B cell (primary cell): Measurements from ENCODE around the gene TOR2A. TPM values are rescaled to one million over a fixed set of nuclear protein-coding genes. Genes with fewer than 3 reads are reported as not detected.

Experiments
- ATAC-seq: fragments of 200-7000 bp; cut with Tn5 transposase; one replicate; pipeline ENCODE4 v1.10.0; 2021; ENCODE audit warnings: low read depth, mild to moderate bottlenecking, moderate number of reproducible peaks, moderate library complexity
- CTCF ChIA-PET: fragments of 350-600 bp; sonication (Branson Sonifier 250); formaldehyde crosslinking; loops from one replicate; lab custom pipeline; 2021; ENCODE audit warnings: antibody characterized with exemption, inconsistent platforms; lab: Charles Lee
- POLR2A ChIA-PET: fragments of 350-600 bp; sonication (Branson Sonifier 250); formaldehyde crosslinking; loops from one replicate; lab custom pipeline; 2021; ENCODE audit warnings: antibody characterized with exemption; lab: Charles Lee
- DNase-seq: peaks from one replicate; pipeline ENCODE4 v3.0.0; 2013
- H2AFZ ChIP-seq: 2 replicates; pipeline ENCODE4 v1.6.1; 2012; ENCODE audit warnings: mild to moderate bottlenecking, low read depth, low read length; ENCODE audit not compliant: insufficient read depth, poor library complexity, severe bottlenecking
- H3K27ac ChIP-seq, 2 donors: 1 replicate in 1 of 2; 2 replicates in 1 of 2; pipeline ENCODE4 v1.5.1; 2012 to 2013; ENCODE audit warnings: low read length in 2 of 2, mild to moderate bottlenecking in 2 of 2, moderate library complexity in 1 of 2
- H3K27me3 ChIP-seq, 4 experiments: fragments of 200-600 bp in 1 of 4; sonication (generic) in 1 of 4; replicated peaks in 1 of 4; 1 replicate in 2 of 4; 2 replicates in 2 of 4; pipeline versions ENCODE4 v1.6.1 to v1.7.0; 2013 to 2016; ENCODE audit warnings: low read length in 3 of 4, mild to moderate bottlenecking in 2 of 4, mixed read lengths in 1 of 4, moderate library complexity in 1 of 4; ENCODE audit not compliant: insufficient read depth in 4 of 4, control insufficient read depth in 3 of 4; ENCODE audit errors: control extremely low read depth in 1 of 4
- H3K36me3 ChIP-seq, 2 experiments: replicated peaks in 1 of 2; 1 replicate in 1 of 2; 2 replicates in 1 of 2; pipeline versions ENCODE4 v1.6.1 to v1.7.1; 2013; ENCODE audit warnings: low read length in 1 of 2; ENCODE audit not compliant: insufficient read depth in 2 of 2, control insufficient read depth in 1 of 2; ENCODE audit errors: control extremely low read depth in 1 of 2, extremely low read depth in 1 of 2
- H3K4me1 ChIP-seq, 2 donors: fragments of 200-600 bp in 1 of 2; sonication (generic) in 1 of 2; 1 replicate in 1 of 2; 2 replicates in 1 of 2; pipeline versions ENCODE4 v1.5.1 to v1.6.1; 2013 to 2017; ENCODE audit warnings: low read length in 2 of 2; ENCODE audit not compliant: control insufficient read depth in 2 of 2, insufficient read depth in 2 of 2
- H3K4me2 ChIP-seq: replicated peaks from 2 replicates; pipeline ENCODE3; 2012; ENCODE audit warnings: mild to moderate bottlenecking, low read depth, low read length; ENCODE audit not compliant: poor library complexity, severe bottlenecking
- H3K4me3 ChIP-seq, 5 experiments: fragments of 200-600 bp in 1 of 5; sonication (generic) in 1 of 5; 1 replicate in 3 of 5; 2 replicates in 2 of 5; pipeline versions ENCODE4 v1.5.1 to v1.7.0; 2011 to 2016; ENCODE audit warnings: low read length in 4 of 5, mild to moderate bottlenecking in 4 of 5, low read depth in 2 of 5, control low read depth in 1 of 5, moderate library complexity in 1 of 5; ENCODE audit not compliant: insufficient read depth in 1 of 5; ENCODE audit errors: control extremely low read depth in 1 of 5, extremely low read depth in 1 of 5
- H3K79me2 ChIP-seq: fragments of 200-600 bp; sonication (generic); one replicate; pipeline ENCODE4 v1.6.0; 2016; ENCODE audit warnings: low read length; ENCODE audit not compliant: control insufficient read depth, insufficient read depth
- H3K9ac ChIP-seq: fragments of 200-600 bp; sonication (generic); 2 replicates; pipeline ENCODE4 v1.6.1; 2017; ENCODE audit warnings: mild to moderate bottlenecking, low read length, moderate library complexity
- H3K9me3 ChIP-seq, 3 donors: one replicate each; pipeline versions ENCODE4 v1.6.1 to v1.7.1; 2013; ENCODE audit warnings: low read length in 2 of 3; ENCODE audit not compliant: control insufficient read depth in 2 of 3, insufficient read depth in 1 of 3; ENCODE audit errors: control extremely low read depth in 1 of 3
- H4K20me1 ChIP-seq: 2 replicates; pipeline ENCODE4 v1.6.0; 2012; ENCODE audit warnings: mild to moderate bottlenecking, low read length; ENCODE audit not compliant: insufficient read depth, control insufficient read depth, poor library complexity, severe bottlenecking
- H3K27ac Mint-ChIP-seq: one replicate; pipeline ENCODE4 v1.8.0; 2021; ENCODE audit warnings: mixed read lengths
- H3K27me3 Mint-ChIP-seq: one replicate; pipeline ENCODE4 v1.8.0; 2021; ENCODE audit warnings: mixed read lengths
- H3K4me1 Mint-ChIP-seq: one replicate; pipeline ENCODE4 v1.8.0; 2021; ENCODE audit warnings: mixed read lengths
- H3K4me3 Mint-ChIP-seq: one replicate; pipeline ENCODE4 v1.8.0; 2021; ENCODE audit warnings: mixed read lengths
- H3K9me3 Mint-ChIP-seq: one replicate; pipeline ENCODE4 v1.8.0; 2022; ENCODE audit warnings: mixed read lengths; ENCODE audit not compliant: insufficient read depth
- CTCF ChIP-seq: fragments of 200-600 bp; IDR thresholded peaks from one replicate; pipeline ENCODE4 v1.8.0; 2022; ENCODE audit warnings: antibody characterized with exemption, mild to moderate bottlenecking
- EZH2 ChIP-seq: IDR thresholded peaks from 2 replicates; pipeline ENCODE4 v1.6.1; 2012; ENCODE audit warnings: borderline replicate concordance, low read depth, mild to moderate bottlenecking, moderate library complexity, low read length; ENCODE audit not compliant: insufficient read depth, poor library complexity, severe bottlenecking
- WGBS: methylation state at CpG from one replicate; pipeline ENCODE4 v1.1.5; 2013; ENCODE audit warnings: missing lambda C conversion rate; ENCODE audit not compliant: insufficient coverage; 5-methylcytosine and 5-hydroxymethylcytosine counted together
- intact Hi-C: fragments of 100-400 bp; cut with micrococcal nuclease; formaldehyde crosslinking; loops from one replicate; pipeline ENCODE4 v1.10.0; 2022
- polyA plus RNA-seq: library from polyadenylated mRNA; depleted of rRNA; stranded (reverse); fragments of >200 nt; gene quantifications from 2 replicates; pipeline ENCODE4 v1.2.3, GENCODE V29; 2012
- total RNA-seq, 2 donors: library from RNA; stranded (reverse); fragments of 120-200 nt in 1 of 2; gene quantifications; 1 replicate in 1 of 2; 2 replicates in 1 of 2; pipeline versions ENCODE4 v1.2.3 to v1.2.4, GENCODE V29; 2013 to 2022

The TOR2A gene
- total and polyA plus RNA-seq, 2 donors (not counting 1 experiment from before 2014, with no cell fraction given), result 15.8 to 26.5 TPM

- Histone ChIP-seq H3K27ac (no peak overlapping the region), H3K79me2 (no peaks in the 10 kb centered on the region), H3K27me3 (no peaks in the 10 kb centered on the region), H3K4me3 (no peak overlapping the region), H3K36me3 (no peaks in the 10 kb centered on the region), H3K4me1 (no peaks in the 10 kb centered on the region), H3K9ac (no peak overlapping the region), H3K9me3 (no peaks in the 10 kb centered on the region), H4K20me1 (no peaks in the 10 kb centered on the region), H3K4me2 (no peak overlapping the region), H2AFZ (no peak overlapping the region)
- WGBS, result 100% methylated on average over 2 of the region's 4 CpGs
- DNase-seq (no peak), ATAC-seq (no peak)
- H3K9me3 Mint-ChIP-seq, result no peaks in the 10 kb centered on the region
- H3K4me3 Mint-ChIP-seq, result no peak overlapping the region
- peaks cover 3% of the 10 kb centered on the region for H3K4me1 Mint-ChIP-seq
- intact Hi-C loops, result no loop called here
- TF ChIP-seq EZH2 (no peak), CTCF (no peak)
- no peaks in the 10 kb centered on the region for H3K27me3 Mint-ChIP-seq
- no peak overlapping the region for H3K27ac Mint-ChIP-seq
- POLR2A ChIA-PET, result no interaction called here
- CTCF ChIA-PET, result interaction anchor here (0.6 kb wide), 1 partner anchor 77 kb away, joined by 3 read pairs; no protein-coding TSS in a partner anchor
Observed at GRCh38 chr9:127693697-127694096, 41.4 kb downstream of the TOR2A start.

DNA sequence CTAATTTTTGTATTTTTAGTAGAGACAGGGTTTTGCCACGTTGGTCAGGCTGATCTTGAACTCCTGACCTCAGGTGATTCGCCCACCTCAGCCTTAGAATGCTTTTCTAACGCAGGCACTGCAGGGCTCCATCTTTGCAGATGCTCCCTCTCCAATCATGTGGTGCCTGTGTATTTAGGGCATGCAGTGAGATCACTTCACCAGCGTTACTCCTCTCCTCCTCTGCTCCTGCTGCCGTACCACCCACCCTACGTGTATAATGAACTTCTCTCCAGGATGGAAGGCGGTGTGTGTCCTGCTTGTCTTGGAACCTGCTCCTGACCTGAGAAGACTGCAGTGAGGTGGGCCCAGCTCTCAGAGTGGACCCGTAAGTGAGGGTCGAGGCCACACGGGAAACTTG, 42.0 kb downstream of the TOR2A start:
- DNase-seq, result no peak
- ChIA-PET CTCF (no interaction called here), POLR2A (no interaction called here)
- intact Hi-C loops, result no loop called here
- Histone ChIP-seq H3K4me1 (no peaks in the 10 kb centered on the region), H4K20me1 (no peaks in the 10 kb centered on the region), H2AFZ (no peak overlapping the region), H3K36me3 (no peaks in the 10 kb centered on the region), H3K9me3 (no peaks in the 10 kb centered on the region), H3K4me2 (no peak overlapping the region), H3K79me2 (no peaks in the 10 kb centered on the region), H3K9ac (no peak overlapping the region), H3K27me3 (no peaks in the 10 kb centered on the region), H3K4me3 (no peak overlapping the region), H3K27ac (no peak overlapping the region)
- Mint-ChIP-seq H3K27ac (no peak overlapping the region), H3K27me3 (no peaks in the 10 kb centered on the region), H3K9me3 (no peaks in the 10 kb centered on the region), H3K4me3 (no peak overlapping the region), H3K4me1 (peaks cover 2% of the 10 kb centered on the region)
- WGBS, result 93% methylated on average over 7 of the region's 10 CpGs
- no peak for ATAC-seq
- TF ChIP-seq CTCF, result no peak
- no peak for TF ChIP-seq EZH2
